B cell (primary cell): ENCODE data around the gene SMAP1. TPM values are rescaled to one million over a fixed set of nuclear protein-coding genes. Genes with fewer than 3 reads are reported as not detected.

Experiments
- ATAC-seq: fragments of 200-7000 bp; cut with Tn5 transposase; one replicate; pipeline ENCODE4 v1.10.0; 2021; ENCODE audit warnings: low read depth, mild to moderate bottlenecking, moderate number of reproducible peaks, moderate library complexity
- CTCF ChIA-PET: fragments of 350-600 bp; sonication (Branson Sonifier 250); formaldehyde crosslinking; loops from one replicate; lab custom pipeline; 2021; ENCODE audit warnings: antibody characterized with exemption, inconsistent platforms; lab: Charles Lee
- POLR2A ChIA-PET: fragments of 350-600 bp; sonication (Branson Sonifier 250); formaldehyde crosslinking; loops from one replicate; lab custom pipeline; 2021; ENCODE audit warnings: antibody characterized with exemption; lab: Charles Lee
- DNase-seq: peaks from one replicate; pipeline ENCODE4 v3.0.0; 2013
- H2AFZ ChIP-seq: 2 replicates; pipeline ENCODE4 v1.6.1; 2012; ENCODE audit warnings: mild to moderate bottlenecking, low read depth, low read length; ENCODE audit not compliant: insufficient read depth, poor library complexity, severe bottlenecking
- H3K27ac ChIP-seq, 2 donors: 1 replicate in 1 of 2; 2 replicates in 1 of 2; pipeline ENCODE4 v1.5.1; 2012 to 2013; ENCODE audit warnings: low read length in 2 of 2, mild to moderate bottlenecking in 2 of 2, moderate library complexity in 1 of 2
- H3K27me3 ChIP-seq, 4 experiments: fragments of 200-600 bp in 1 of 4; sonication (generic) in 1 of 4; replicated peaks in 1 of 4; 1 replicate in 2 of 4; 2 replicates in 2 of 4; pipeline versions ENCODE4 v1.6.1 to v1.7.0; 2013 to 2016; ENCODE audit warnings: low read length in 3 of 4, mild to moderate bottlenecking in 2 of 4, mixed read lengths in 1 of 4, moderate library complexity in 1 of 4; ENCODE audit not compliant: insufficient read depth in 4 of 4, control insufficient read depth in 3 of 4; ENCODE audit errors: control extremely low read depth in 1 of 4
- H3K36me3 ChIP-seq, 2 experiments: replicated peaks in 1 of 2; 1 replicate in 1 of 2; 2 replicates in 1 of 2; pipeline versions ENCODE4 v1.6.1 to v1.7.1; 2013; ENCODE audit warnings: low read length in 1 of 2; ENCODE audit not compliant: insufficient read depth in 2 of 2, control insufficient read depth in 1 of 2; ENCODE audit errors: control extremely low read depth in 1 of 2, extremely low read depth in 1 of 2
- H3K4me1 ChIP-seq, 2 donors: fragments of 200-600 bp in 1 of 2; sonication (generic) in 1 of 2; 1 replicate in 1 of 2; 2 replicates in 1 of 2; pipeline versions ENCODE4 v1.5.1 to v1.6.1; 2013 to 2017; ENCODE audit warnings: low read length in 2 of 2; ENCODE audit not compliant: control insufficient read depth in 2 of 2, insufficient read depth in 2 of 2
- H3K4me2 ChIP-seq: replicated peaks from 2 replicates; pipeline ENCODE3; 2012; ENCODE audit warnings: mild to moderate bottlenecking, low read depth, low read length; ENCODE audit not compliant: poor library complexity, severe bottlenecking
- H3K4me3 ChIP-seq, 5 experiments: fragments of 200-600 bp in 1 of 5; sonication (generic) in 1 of 5; 1 replicate in 3 of 5; 2 replicates in 2 of 5; pipeline versions ENCODE4 v1.5.1 to v1.7.0; 2011 to 2016; ENCODE audit warnings: low read length in 4 of 5, mild to moderate bottlenecking in 4 of 5, low read depth in 2 of 5, control low read depth in 1 of 5, moderate library complexity in 1 of 5; ENCODE audit not compliant: insufficient read depth in 1 of 5; ENCODE audit errors: control extremely low read depth in 1 of 5, extremely low read depth in 1 of 5
- H3K79me2 ChIP-seq: fragments of 200-600 bp; sonication (generic); one replicate; pipeline ENCODE4 v1.6.0; 2016; ENCODE audit warnings: low read length; ENCODE audit not compliant: control insufficient read depth, insufficient read depth
- H3K9ac ChIP-seq: fragments of 200-600 bp; sonication (generic); 2 replicates; pipeline ENCODE4 v1.6.1; 2017; ENCODE audit warnings: mild to moderate bottlenecking, low read length, moderate library complexity
- H3K9me3 ChIP-seq, 3 donors: one replicate each; pipeline versions ENCODE4 v1.6.1 to v1.7.1; 2013; ENCODE audit warnings: low read length in 2 of 3; ENCODE audit not compliant: control insufficient read depth in 2 of 3, insufficient read depth in 1 of 3; ENCODE audit errors: control extremely low read depth in 1 of 3
- H4K20me1 ChIP-seq: 2 replicates; pipeline ENCODE4 v1.6.0; 2012; ENCODE audit warnings: mild to moderate bottlenecking, low read length; ENCODE audit not compliant: insufficient read depth, control insufficient read depth, poor library complexity, severe bottlenecking
- H3K27ac Mint-ChIP-seq: one replicate; pipeline ENCODE4 v1.8.0; 2021; ENCODE audit warnings: mixed read lengths
- H3K27me3 Mint-ChIP-seq: one replicate; pipeline ENCODE4 v1.8.0; 2021; ENCODE audit warnings: mixed read lengths
- H3K4me1 Mint-ChIP-seq: one replicate; pipeline ENCODE4 v1.8.0; 2021; ENCODE audit warnings: mixed read lengths
- H3K4me3 Mint-ChIP-seq: one replicate; pipeline ENCODE4 v1.8.0; 2021; ENCODE audit warnings: mixed read lengths
- H3K9me3 Mint-ChIP-seq: one replicate; pipeline ENCODE4 v1.8.0; 2022; ENCODE audit warnings: mixed read lengths; ENCODE audit not compliant: insufficient read depth
- CTCF ChIP-seq: fragments of 200-600 bp; IDR thresholded peaks from one replicate; pipeline ENCODE4 v1.8.0; 2022; ENCODE audit warnings: antibody characterized with exemption, mild to moderate bottlenecking
- EZH2 ChIP-seq: IDR thresholded peaks from 2 replicates; pipeline ENCODE4 v1.6.1; 2012; ENCODE audit warnings: borderline replicate concordance, low read depth, mild to moderate bottlenecking, moderate library complexity, low read length; ENCODE audit not compliant: insufficient read depth, poor library complexity, severe bottlenecking
- WGBS: methylation state at CpG from one replicate; pipeline ENCODE4 v1.1.5; 2013; ENCODE audit warnings: missing lambda C conversion rate; ENCODE audit not compliant: insufficient coverage; 5-methylcytosine and 5-hydroxymethylcytosine counted together
- intact Hi-C: fragments of 100-400 bp; cut with micrococcal nuclease; formaldehyde crosslinking; loops from one replicate; pipeline ENCODE4 v1.10.0; 2022
- polyA plus RNA-seq: library from polyadenylated mRNA; depleted of rRNA; stranded (reverse); fragments of >200 nt; gene quantifications from 2 replicates; pipeline ENCODE4 v1.2.3, GENCODE V29; 2012
- total RNA-seq, 2 donors: library from RNA; stranded (reverse); fragments of 120-200 nt in 1 of 2; gene quantifications; 1 replicate in 1 of 2; 2 replicates in 1 of 2; pipeline versions ENCODE4 v1.2.3 to v1.2.4, GENCODE V29; 2013 to 2022

SMAP1 gene
- total and polyA plus RNA-seq, 2 donors (not counting 1 experiment from before 2014, with no cell fraction given) = 11.0 to 21.7 TPM

GRCh38 chr6:70886661-70887060, 219.0 kb downstream of the SMAP1 start:
- intact Hi-C loops = loop anchor here (10.0 kb wide), 1 partner anchor 128 kb away; no protein-coding TSS in a partner anchor
- Mint-ChIP-seq H3K27ac (no peak overlapping the region), H3K4me3 (no peak overlapping the region), H3K27me3 (peaks cover 8% of the 10 kb centered on the region), H3K4me1 (no peaks in the 10 kb centered on the region), H3K9me3 (no peaks in the 10 kb centered on the region)
- H3K4me1 ChIP-seq = no peaks in the 10 kb centered on the region
- no peaks in the 10 kb centered on the region for H3K36me3 ChIP-seq
- TF ChIP-seq CTCF = no peak
- WGBS = 100% methylated on average over 1 of the region's 2 CpGs
- ChIA-PET POLR2A (no interaction called here), CTCF (interaction anchor here (1.1 to 5.3 kb wide), 7 partner anchors 8 to 177 kb away, joined by 3 to 174 read pairs (median 3); no protein-coding TSS in a partner anchor)
- H3K27me3 ChIP-seq = peaks cover 0 to 5% (median 0%) of the 10 kb centered on the region in 4 experiments
- H3K4me3 ChIP-seq = no peak overlapping the region
- no peak overlapping the region for H3K9ac ChIP-seq
- no peaks in the 10 kb centered on the region for H3K9me3 ChIP-seq
- H4K20me1 ChIP-seq = no peaks in the 10 kb centered on the region
- H3K4me2 ChIP-seq = no peak overlapping the region
- H2AFZ ChIP-seq = no peak overlapping the region
- DNase-seq (no peak), ATAC-seq (no peak)
- H3K79me2 ChIP-seq = no peaks in the 10 kb centered on the region
- no peak overlapping the region for H3K27ac ChIP-seq

- Histone ChIP-seq H3K9ac (no peak overlapping the region), H3K27ac (no peak overlapping the region), H3K27me3 (no peaks in the 10 kb centered on the region), H4K20me1 (no peaks in the 10 kb centered on the region), H3K4me1 (no peaks in the 10 kb centered on the region), H3K4me2 (no peak overlapping the region), H3K36me3 (no peaks in the 10 kb centered on the region), H3K79me2 (no peaks in the 10 kb centered on the region), H2AFZ (no peak overlapping the region), H3K9me3 (no peaks in the 10 kb centered on the region), H3K4me3 (no peak overlapping the region)
- intact Hi-C loops = loop anchor here (10.0 kb wide), 1 partner anchor 126 kb away; no protein-coding TSS in a partner anchor
- no peak overlapping the region for H3K4me3 Mint-ChIP-seq
- H3K9me3 Mint-ChIP-seq = no peaks in the 10 kb centered on the region
- no peak for ATAC-seq
- TF ChIP-seq EZH2 = no peak
- TF ChIP-seq CTCF = no peak
- 96% methylated on average over 7 of the region's 7 CpGs for WGBS
- no peaks in the 10 kb centered on the region for H3K4me1 Mint-ChIP-seq
- peaks cover 6% of the 10 kb centered on the region for H3K27me3 Mint-ChIP-seq
- no peak for DNase-seq
- H3K27ac Mint-ChIP-seq = no peak overlapping the region
- POLR2A ChIA-PET = no interaction called here
- CTCF ChIA-PET = no interaction called here
These were observed 221.6 kb downstream of the SMAP1 start for GRCh38 chr6:70889270-70889669.
